Measurements from ENCODE around the gene GPR3. TPM values are rescaled to one million over a fixed set of nuclear protein-coding genes. Genes with fewer than 3 reads are reported as not detected.

The GPR3 gene
- total RNA-seq, 1 experiment from 2014 or later: 4.7 TPM

GRCh38 chr1:27427329-27427728 is 34.9 kb downstream of the GPR3 start:
- intact Hi-C loops (cut with micrococcal nuclease): no loop called here
- Histone ChIP-seq H3K36me3 (ENCODE audit: low read depth, low read length) (peaks cover 24% of the 10 kb centered on the region), H3K4me1 (ENCODE audit: insufficient read depth, low read length) (no peaks in the 10 kb centered on the region), H3K9me3 (ENCODE audit: low read length) (no peaks in the 10 kb centered on the region), H3K27me3 (ENCODE audit: low read length) (no peaks in the 10 kb centered on the region), H3K79me2 (ENCODE audit: low read length) (peaks cover 47% of the 10 kb centered on the region), H3K9me2 (replicated peaks; ENCODE audit: low read length) (no peaks in the 10 kb centered on the region), H3K9ac (ENCODE audit: low read length) (no peak overlapping the region), H3K4me2 (ENCODE audit: low read length) (no peak overlapping the region), H3K27ac (ENCODE audit: low read length) (no peak overlapping the region), H3K4me3 (ENCODE audit: low read length) (no peak overlapping the region), H2AFZ (ENCODE audit: low read length) (no peak overlapping the region), H4K20me1 (ENCODE audit: low read length) (no peaks in the 10 kb centered on the region), H3F3A (ENCODE audit: low read length, unreplicated experiment) (peaks cover 7% of the 10 kb centered on the region)
- ATAC-seq: no peak
- TF ChIP-seq EZH2 (IDR thresholded peaks at IDR 0.05; ENCODE audit: low read length, unreplicated experiment): no peak
- TF ChIP-seq EZH2phosphoT487 (IDR thresholded peaks at IDR 0.05; ENCODE audit: borderline replicate concordance, low read length): no peak
- no peak for TF ChIP-seq CTCF (conservative IDR thresholded peaks at IDR 0.05; ENCODE audit: low read depth, low read length)
- POLR2A ChIA-PET (ENCODE audit: unreplicated experiment): interaction anchor here (0.6 kb wide), 1 partner anchor 297 kb away, joined by 24 read pairs; no protein-coding TSS in a partner anchor
- no peak for DNase-seq
- CTCF ChIA-PET: no interaction called here
- BruUV-seq (replicated peaks): no TSS peak

DNA sequence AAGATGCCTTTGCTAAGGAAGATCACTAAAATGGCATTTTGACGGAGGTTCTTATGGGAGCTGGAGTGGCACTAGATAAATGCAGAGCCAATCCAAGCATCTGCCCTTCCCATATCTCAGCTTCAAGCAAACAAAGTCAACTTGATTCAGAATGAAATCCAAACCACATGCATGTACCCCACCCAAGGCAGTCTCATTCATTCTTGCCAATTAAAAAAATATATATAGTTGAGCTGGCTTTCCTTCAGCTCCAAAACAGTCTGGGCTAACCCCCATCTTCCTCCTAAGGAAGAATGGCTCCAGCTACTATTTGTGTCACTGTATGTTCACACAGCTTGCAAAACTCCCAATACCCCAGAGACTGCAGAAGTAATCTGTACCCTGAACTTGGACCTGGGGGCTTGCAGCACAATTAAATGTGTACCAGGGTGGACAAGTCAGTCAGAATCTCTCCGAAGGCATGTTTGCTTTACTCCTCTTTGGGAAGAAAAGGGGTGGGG is 35.4 kb downstream of the GPR3 start:
- no peak for TF ChIP-seq EZH2phosphoT487 (IDR thresholded peaks at IDR 0.05; ENCODE audit: borderline replicate concordance, low read length)
- no peak for TF ChIP-seq CTCF (conservative IDR thresholded peaks at IDR 0.05; ENCODE audit: low read depth, low read length)
- no peak for TF ChIP-seq EZH2 (IDR thresholded peaks at IDR 0.05; ENCODE audit: low read length, unreplicated experiment)
- Histone ChIP-seq H3K4me1 (ENCODE audit: insufficient read depth, low read length) (no peaks in the 10 kb centered on the region), H3K9me2 (replicated peaks; ENCODE audit: low read length) (no peaks in the 10 kb centered on the region), H3K4me2 (ENCODE audit: low read length) (no peak overlapping the region), H3K9ac (ENCODE audit: low read length) (no peak overlapping the region), H3K36me3 (ENCODE audit: low read depth, low read length) (peaks cover 24% of the 10 kb centered on the region), H4K20me1 (ENCODE audit: low read length) (no peaks in the 10 kb centered on the region), H3K79me2 (ENCODE audit: low read length) (peaks cover 51% of the 10 kb centered on the region), H3K9me3 (ENCODE audit: low read length) (no peaks in the 10 kb centered on the region), H3K27me3 (ENCODE audit: low read length) (no peaks in the 10 kb centered on the region), H3F3A (ENCODE audit: low read length, unreplicated experiment) (peaks cover 7% of the 10 kb centered on the region), H3K4me3 (ENCODE audit: low read length) (no peak overlapping the region), H2AFZ (ENCODE audit: low read length) (no peak overlapping the region), H3K27ac (ENCODE audit: low read length) (no peak overlapping the region)
- intact Hi-C loops (cut with micrococcal nuclease): no loop called here
- CTCF ChIA-PET: no interaction called here
- no peak for DNase-seq
- BruUV-seq (replicated peaks): no TSS peak
- no peak; the same call in 1 of the 2 replicates for ATAC-seq
- POLR2A ChIA-PET (ENCODE audit: unreplicated experiment): interaction anchor here (0.6 kb wide), 1 partner anchor 296 kb away, joined by 24 read pairs; no protein-coding TSS in a partner anchor

DNA sequence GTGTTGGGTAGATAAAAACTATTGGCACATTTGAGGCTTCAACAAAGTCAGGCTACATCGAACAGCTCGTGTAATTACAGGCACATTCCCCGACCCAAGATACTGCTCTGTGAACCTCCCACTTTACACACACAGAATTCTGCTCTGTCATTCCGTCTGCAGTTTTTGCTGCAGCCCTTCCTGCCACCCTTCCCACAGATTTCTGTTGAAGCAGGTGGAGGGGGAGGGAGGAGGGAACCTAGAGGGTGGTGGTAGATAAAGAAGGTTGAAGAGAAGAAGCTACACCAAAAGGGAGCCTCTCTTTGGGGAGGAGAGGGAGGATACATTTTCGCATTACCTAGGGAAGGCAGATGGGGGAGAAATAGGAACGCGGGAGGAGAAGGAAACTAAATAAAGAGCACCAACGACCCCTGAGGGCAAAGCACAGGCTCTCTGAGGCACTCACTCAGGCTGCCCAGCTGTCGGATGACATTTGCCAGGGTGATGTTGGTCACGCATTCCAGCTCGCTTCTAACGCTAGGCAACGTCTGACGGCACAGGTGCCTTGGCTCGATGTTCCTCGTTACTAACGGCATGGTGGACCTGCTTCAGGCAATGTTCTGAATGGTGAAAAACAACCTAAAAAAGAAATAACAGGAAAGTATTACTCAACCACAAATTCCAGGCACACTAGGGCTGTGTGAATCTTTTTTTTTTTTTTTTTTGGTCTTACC is 36.0 kb downstream of the GPR3 start:
- ATAC-seq (no peak), DNase-seq (no peak)
- no peaks in the 10 kb centered on the region for H4K20me1 ChIP-seq (ENCODE audit: low read length)
- H3K9ac ChIP-seq (ENCODE audit: low read length): no peak overlapping the region
- no peak overlapping the region for H3K27ac ChIP-seq (ENCODE audit: low read length)
- intact Hi-C loops (cut with micrococcal nuclease): no loop called here
- H3K79me2 ChIP-seq (ENCODE audit: low read length): peaks cover 53% of the 10 kb centered on the region
- CTCF ChIA-PET: no interaction called here
- no peaks in the 10 kb centered on the region for H3K9me2 ChIP-seq (replicated peaks; ENCODE audit: low read length)
- peaks cover 24% of the 10 kb centered on the region for H3K36me3 ChIP-seq (ENCODE audit: low read depth, low read length)
- no peak overlapping the region for H3K4me3 ChIP-seq (ENCODE audit: low read length)
- H3K4me2 ChIP-seq (ENCODE audit: low read length): no peak overlapping the region
- no peaks in the 10 kb centered on the region for H3K27me3 ChIP-seq (ENCODE audit: low read length)
- no peak overlapping the region for H2AFZ ChIP-seq (ENCODE audit: low read length)
- no peak for TF ChIP-seq CTCF (conservative IDR thresholded peaks at IDR 0.05; ENCODE audit: low read depth, low read length)
- no peak for TF ChIP-seq EZH2phosphoT487 (IDR thresholded peaks at IDR 0.05; ENCODE audit: borderline replicate concordance, low read length)
- no peak for TF ChIP-seq EZH2 (IDR thresholded peaks at IDR 0.05; ENCODE audit: low read length, unreplicated experiment)
- no TSS peak for BruUV-seq (replicated peaks)
- H3K4me1 ChIP-seq (ENCODE audit: insufficient read depth, low read length): no peaks in the 10 kb centered on the region
- H3K9me3 ChIP-seq (ENCODE audit: low read length): no peaks in the 10 kb centered on the region
- H3F3A ChIP-seq (ENCODE audit: low read length, unreplicated experiment): peaks cover 7% of the 10 kb centered on the region
- POLR2A ChIA-PET (ENCODE audit: unreplicated experiment): no interaction called here

All from PC-3 (cell line).